ENCODE results near the gene BICRAL. TPM values are rescaled to one million over a fixed set of nuclear protein-coding genes. Genes with fewer than 3 reads are reported as not detected.
"Not testable (repeated sequence)": the region's sequence is repeated elsewhere in the genome, so short reads cannot be mapped to it uniquely, and the experiment has no call there.

The BICRAL gene
- total RNA-seq, 1 experiment from 2014 or later = 3.7 TPM

GRCh38 chr6:42891199-42891722 is 109.4 kb downstream of the BICRAL start:
- DNase-seq (ENCODE audit: low spot score) = no peak

GRCh38 chr6:42894041-42894828 is 112.4 kb downstream of the BICRAL start:
- DNase-seq (ENCODE audit: low spot score) = not testable (repeated sequence)

- no peak for DNase-seq (ENCODE audit: low spot score)
Observed at GRCh38 chr6:42896178-42896719, 114.4 kb downstream of the BICRAL start.

GRCh38 chr6:42898891-42899361 is 117.1 kb downstream of the BICRAL start:
- DNase-seq (ENCODE audit: low spot score) = peak; percentile 51

- DNase-seq (ENCODE audit: low spot score) = no peak
Observed at GRCh38 chr6:42899871-42900270, 118.0 kb downstream of the BICRAL start.

- peak; percentile 74 for DNase-seq (ENCODE audit: low spot score)
Observed at GRCh38 chr6:42901538-42901957, 119.7 kb downstream of the BICRAL start.

- not testable (repeated sequence) for DNase-seq (ENCODE audit: low spot score)
Observed at GRCh38 chr6:42902429-42903263, 120.8 kb downstream of the BICRAL start.

GRCh38 chr6:42904467-42904866 is 122.6 kb downstream of the BICRAL start:
- DNase-seq (ENCODE audit: low spot score) = no peak

GRCh38 chr6:42907336-42907735 is 125.5 kb downstream of the BICRAL start:
- DNase-seq (ENCODE audit: low spot score) = no peak

GRCh38 chr6:42909835-42910234 is 128.0 kb downstream of the BICRAL start:
- DNase-seq (ENCODE audit: low spot score) = no peak

GRCh38 chr6:42911171-42912021 is 129.5 kb downstream of the BICRAL start:
- DNase-seq (ENCODE audit: low spot score) = no peak

- DNase-seq (ENCODE audit: low spot score) = no peak
Observed at GRCh38 chr6:42914546-42914945, 132.7 kb downstream of the BICRAL start.

GRCh38 chr6:42915732-42916131 is 133.9 kb downstream of the BICRAL start, which contains the start of gene PTCRA:
TSS of gene PTCRA (plus strand) at chr6:42916053. CDS start at chr6:42916070, 17 bp downstream.
- no peak for DNase-seq (ENCODE audit: low spot score)

GRCh38 chr6:42916288-42916687 is 134.4 kb downstream of the BICRAL start:
- DNase-seq (ENCODE audit: low spot score) = no peak

Other genes with a start within 250 kb of the BICRAL start
- 14.8 and 16.3 TPM in 2 replicates for gene UBR2, start 218.0 kb upstream of the BICRAL start, total RNA-seq (2014; rRNA removed; shearing (Covaris generic))
- gene PRPH2, start 59.5 kb upstream of the BICRAL start, total RNA-seq (2014; rRNA removed; shearing (Covaris generic)) = not detected in 2 replicates
- gene TBCC, start 35.9 kb upstream of the BICRAL start, total RNA-seq (2014; rRNA removed; shearing (Covaris generic)) = 44.7 and 50.0 TPM in 2 replicates
- 104 and 108 TPM in 2 replicates for gene RPL7L1, start 97.6 kb downstream of the BICRAL start, total RNA-seq (2014; rRNA removed; shearing (Covaris generic))
- gene PTCRA, start 134.0 kb downstream of the BICRAL start, total RNA-seq (2014; rRNA removed; shearing (Covaris generic)) = not detected in 2 replicates
- gene CNPY3, start 147.4 kb downstream of the BICRAL start, total RNA-seq (2014; rRNA removed; shearing (Covaris generic)) = 33.8 and 36.3 TPM in 2 replicates
- 0.24 TPM in 1 of 2 replicates, not detected in the other for gene GNMT, start 178.7 kb downstream of the BICRAL start, total RNA-seq (2014; rRNA removed; shearing (Covaris generic))
- gene PEX6, start 197.1 kb downstream of the BICRAL start, total RNA-seq (2014; rRNA removed; shearing (Covaris generic)) = 8.2 and 9.4 TPM in 2 replicates
- 38.9 and 48.5 TPM in 2 replicates for gene PPP2R5D, start 202.5 kb downstream of the BICRAL start, total RNA-seq (2014; rRNA removed; shearing (Covaris generic))
- 134 and 144 TPM in 2 replicates for gene MEA1, start 231.9 kb downstream of the BICRAL start, total RNA-seq (2014; rRNA removed; shearing (Covaris generic))
- 75.3 and 90.8 TPM in 2 replicates for gene KLHDC3, start 232.2 kb downstream of the BICRAL start, total RNA-seq (2014; rRNA removed; shearing (Covaris generic))
- gene RRP36, start 239.6 kb downstream of the BICRAL start, total RNA-seq (2014; rRNA removed; shearing (Covaris generic)) = 111 and 121 TPM in 2 replicates